NT2/D1 (cell line): Measurements from ENCODE around the gene DIAPH3.

Experiments
- DNase-seq: peaks from one replicate; pipeline ENCODE4 v3.0.0-alpha.2; 2011; ENCODE audit warnings: low read depth, low spot score
- H3K27me3 ChIP-seq: 2 replicates; pipeline ENCODE4 v1.6.0; 2011; ENCODE audit warnings: mild to moderate bottlenecking; ENCODE audit not compliant: insufficient read length, insufficient read depth
- H3K36me3 ChIP-seq: 2 replicates; pipeline ENCODE4 v1.6.1; 2011; ENCODE audit warnings: mild to moderate bottlenecking, low read length, mixed read lengths; ENCODE audit not compliant: insufficient read depth, insufficient read length
- H3K4me1 ChIP-seq: 2 replicates; pipeline ENCODE4 v1.5.1; 2011; ENCODE audit not compliant: insufficient read depth, insufficient read length
- H3K4me3 ChIP-seq: 2 replicates; pipeline ENCODE4 v1.5.1; 2011; ENCODE audit warnings: low read depth; ENCODE audit not compliant: insufficient read length
- H3K9ac ChIP-seq: 2 replicates; pipeline ENCODE4 v1.6.0; 2011; ENCODE audit warnings: low read depth; ENCODE audit not compliant: insufficient read length
- H3K9me3 ChIP-seq: 2 replicates; pipeline ENCODE4 v1.5.1; 2011; ENCODE audit warnings: mild to moderate bottlenecking, low read length; ENCODE audit not compliant: insufficient read depth
- SUZ12 ChIP-seq: IDR thresholded peaks from 2 replicates; pipeline ENCODE4 v1.6.1; 2011; ENCODE audit not compliant: insufficient read length, insufficient read depth; ENCODE audit errors: extremely low read depth
- YY1 ChIP-seq: IDR thresholded peaks from 2 replicates; pipeline ENCODE4 v1.6.1; 2011; ENCODE audit not compliant: insufficient read length, insufficient read depth
- ZNF274 ChIP-seq: IDR thresholded peaks from 2 replicates; pipeline ENCODE4 v1.6.1; 2011; ENCODE audit warnings: mild to moderate bottlenecking, low read depth, low read length

DIAPH3 gene

DNA sequence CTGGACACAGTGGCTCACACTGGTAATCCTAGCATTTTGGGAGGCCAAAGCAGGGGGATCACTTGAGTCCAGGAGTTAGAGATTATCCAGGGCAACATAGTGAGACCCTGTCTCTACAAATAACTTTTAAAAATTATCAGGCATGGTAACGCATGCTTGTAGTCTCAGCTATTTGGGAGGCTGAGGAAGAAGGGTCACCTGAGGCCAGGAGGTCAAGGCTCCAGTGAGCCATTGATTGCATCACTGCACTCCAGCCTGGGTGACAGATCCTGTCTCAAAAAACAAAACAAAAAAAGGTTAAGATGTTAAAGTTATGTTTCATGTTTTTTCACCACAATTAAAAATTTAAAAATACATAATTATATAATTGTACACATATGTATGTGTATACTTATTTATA lies 19.2 kb upstream of the DIAPH3 start:
- Histone ChIP-seq H3K36me3 (no peaks in the 10 kb centered on the region), H3K27me3 (no peaks in the 10 kb centered on the region), H3K4me1 (no peaks in the 10 kb centered on the region), H3K4me3 (no peak overlapping the region), H3K9me3 (no peaks in the 10 kb centered on the region), H3K9ac (no peak overlapping the region)
- no peak for DNase-seq
- TF ChIP-seq ZNF274, result no peak
- no peak for TF ChIP-seq YY1
- TF ChIP-seq SUZ12, result no peak

DNA sequence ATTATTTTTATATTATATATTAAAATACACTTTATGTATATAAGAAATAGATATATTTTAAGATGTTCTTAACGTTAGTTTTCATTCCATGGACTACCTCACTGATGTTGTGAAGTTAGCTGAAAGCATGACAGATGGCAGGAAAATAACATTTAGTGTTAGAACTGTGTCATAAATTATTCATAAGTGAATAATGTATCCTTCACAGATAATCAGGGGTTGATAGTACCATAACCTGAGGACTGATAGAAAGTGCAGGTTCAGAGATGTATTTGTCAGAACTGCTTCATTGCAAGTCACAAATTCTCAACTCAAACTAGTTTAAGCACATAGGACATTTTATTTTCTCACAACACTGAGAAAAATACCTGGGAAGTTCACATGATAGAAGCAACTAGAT lies 14.6 kb upstream of the DIAPH3 start:
- no peak overlapping the region for H3K4me3 ChIP-seq
- no peaks in the 10 kb centered on the region for H3K36me3 ChIP-seq
- no peaks in the 10 kb centered on the region for H3K4me1 ChIP-seq
- no peaks in the 10 kb centered on the region for H3K9me3 ChIP-seq
- H3K9ac ChIP-seq, result no peak overlapping the region
- no peak for DNase-seq
- TF ChIP-seq YY1 (no peak), SUZ12 (no peak), ZNF274 (no peak)
- H3K27me3 ChIP-seq, result no peaks in the 10 kb centered on the region

DNA sequence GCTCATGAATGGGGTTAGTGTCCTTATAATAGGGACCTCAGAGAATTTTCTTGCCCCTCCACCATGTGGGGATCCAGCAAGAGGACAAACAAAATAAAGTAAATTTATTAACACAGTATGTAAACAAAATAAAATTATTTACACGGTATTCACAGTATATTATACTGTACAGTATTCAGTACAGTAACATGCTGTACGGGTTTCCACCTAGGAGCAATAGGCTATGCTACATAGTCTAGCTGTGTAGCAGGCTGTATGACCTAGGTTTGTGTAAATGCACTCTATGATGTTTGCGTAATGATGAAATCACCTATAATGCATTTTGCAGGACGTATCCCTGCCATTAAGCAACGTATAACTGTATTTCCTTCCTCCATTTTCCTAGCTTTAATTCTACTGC lies 11.8 kb upstream of the DIAPH3 start:
- no peak for DNase-seq
- H3K4me1 ChIP-seq, result no peaks in the 10 kb centered on the region
- no peak overlapping the region for H3K4me3 ChIP-seq
- TF ChIP-seq SUZ12, result no peak
- H3K9ac ChIP-seq, result no peak overlapping the region
- no peaks in the 10 kb centered on the region for H3K36me3 ChIP-seq
- H3K9me3 ChIP-seq, result no peaks in the 10 kb centered on the region
- H3K27me3 ChIP-seq, result no peaks in the 10 kb centered on the region

DNA sequence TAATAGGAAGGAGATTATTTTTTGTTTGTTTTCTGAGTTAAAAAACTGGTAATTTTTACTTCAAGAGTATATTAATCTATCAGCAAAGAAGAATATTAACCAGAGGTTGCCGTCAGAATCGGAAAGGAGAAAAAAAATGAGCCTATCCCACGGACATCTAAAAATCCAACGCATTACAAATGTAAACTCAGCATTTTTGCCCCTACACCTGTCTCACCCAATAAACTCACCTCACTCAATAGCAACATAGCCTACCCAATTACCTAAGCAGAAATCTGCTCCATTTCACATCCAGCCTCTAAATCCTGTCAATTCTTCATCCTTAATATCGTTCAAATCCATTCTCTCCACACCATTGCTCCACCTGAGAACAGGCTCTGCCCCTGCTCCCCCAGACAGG lies 10.4 kb upstream of the DIAPH3 start:
- no peak for DNase-seq
- Histone ChIP-seq H3K9me3 (no peaks in the 10 kb centered on the region), H3K36me3 (no peaks in the 10 kb centered on the region), H3K4me3 (no peak overlapping the region), H3K27me3 (no peaks in the 10 kb centered on the region), H3K9ac (no peak overlapping the region), H3K4me1 (no peaks in the 10 kb centered on the region)
- TF ChIP-seq SUZ12 (no peak), YY1 (no peak), ZNF274 (no peak)

DNA sequence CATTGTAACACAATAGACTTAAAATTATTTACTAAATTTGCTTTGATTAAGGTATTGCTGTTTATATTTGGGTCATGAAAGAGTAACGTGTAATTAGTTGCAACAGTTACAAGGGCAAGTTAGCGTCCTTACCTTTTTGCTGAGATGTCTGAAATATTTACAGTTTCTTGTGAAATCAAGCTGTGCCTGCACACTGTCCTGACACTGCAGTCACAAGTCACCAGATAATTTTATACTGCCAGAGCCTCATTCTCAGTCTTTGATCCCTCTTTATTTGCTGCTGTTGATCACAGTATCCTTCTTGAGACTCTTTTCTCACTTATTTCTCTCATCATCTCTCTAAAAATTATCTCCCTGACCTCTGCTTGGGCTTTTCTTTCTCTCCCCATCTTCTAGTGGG lies 8.4 kb upstream of the DIAPH3 start:
- DNase-seq, result no peak
- no peak for TF ChIP-seq SUZ12
- TF ChIP-seq ZNF274, result no peak
- TF ChIP-seq YY1, result no peak
- H3K36me3 ChIP-seq, result no peaks in the 10 kb centered on the region
- H3K4me1 ChIP-seq, result no peaks in the 10 kb centered on the region
- no peak overlapping the region for H3K9ac ChIP-seq
- no peaks in the 10 kb centered on the region for H3K27me3 ChIP-seq
- H3K9me3 ChIP-seq, result no peaks in the 10 kb centered on the region
- no peak overlapping the region for H3K4me3 ChIP-seq

DNA sequence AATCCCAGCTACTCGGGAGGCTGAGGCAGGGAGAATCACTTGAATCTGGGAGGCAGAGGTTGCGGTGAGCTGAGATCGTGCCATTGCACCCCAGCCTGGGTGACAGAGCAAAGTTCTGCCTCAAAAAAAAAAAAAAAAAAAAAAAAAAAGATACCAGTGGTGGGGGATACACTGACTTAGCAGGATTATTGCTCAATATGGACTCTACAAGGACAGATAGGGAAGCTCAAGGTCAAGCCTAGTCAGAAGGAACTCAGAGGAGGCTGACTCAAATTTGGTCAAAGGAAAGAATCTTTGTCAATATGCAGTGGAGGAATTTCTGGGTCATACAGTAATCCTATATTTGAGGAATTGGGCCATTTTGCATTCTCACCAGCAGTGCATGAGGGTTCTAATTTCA lies 6.7 kb upstream of the DIAPH3 start:
- TF ChIP-seq YY1, result no peak
- no peak for DNase-seq
- Histone ChIP-seq H3K4me3 (no peak overlapping the region), H3K27me3 (no peaks in the 10 kb centered on the region), H3K9ac (no peak overlapping the region), H3K4me1 (no peaks in the 10 kb centered on the region), H3K9me3 (no peaks in the 10 kb centered on the region), H3K36me3 (no peaks in the 10 kb centered on the region)

DNA sequence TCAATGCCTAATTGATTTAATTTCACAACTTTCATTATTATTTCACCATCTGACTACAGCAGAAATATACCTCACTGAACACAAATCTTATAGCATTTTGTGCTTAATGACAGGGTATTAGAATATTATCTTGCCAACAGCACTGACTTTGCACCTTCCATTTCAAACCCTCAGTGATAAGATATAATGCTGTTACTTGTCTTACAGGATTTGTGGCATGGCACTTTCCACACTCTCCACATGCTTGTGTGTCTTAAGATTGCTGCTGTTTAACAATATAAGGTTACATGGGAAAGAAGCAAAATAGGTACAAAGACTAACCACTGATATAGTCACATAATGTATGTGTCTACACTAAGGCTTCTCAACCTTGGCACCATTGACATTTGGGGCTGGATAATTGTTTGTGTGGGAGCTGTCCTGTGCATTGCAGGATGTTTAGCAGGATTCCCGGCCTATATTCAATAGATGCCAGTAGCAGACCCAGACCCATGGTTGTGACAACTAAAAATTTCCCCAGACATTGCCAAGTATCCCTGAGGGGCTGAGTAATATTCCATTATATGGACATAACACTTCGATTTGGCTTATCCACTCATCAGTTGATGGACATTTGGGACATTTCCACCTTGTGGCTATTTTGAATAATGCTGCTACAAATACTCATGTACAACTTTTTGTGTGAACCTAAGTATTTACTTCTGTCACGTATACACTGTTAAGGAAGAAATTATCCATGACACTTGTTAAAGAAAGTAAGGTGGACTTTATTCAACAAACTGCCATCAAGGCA lies 5.7 kb upstream of the DIAPH3 start:
- no peak for TF ChIP-seq SUZ12
- TF ChIP-seq YY1, result no peak
- TF ChIP-seq ZNF274, result no peak
- Histone ChIP-seq H3K36me3 (no peaks in the 10 kb centered on the region), H3K9ac (no peak overlapping the region), H3K4me1 (no peaks in the 10 kb centered on the region), H3K9me3 (no peaks in the 10 kb centered on the region), H3K4me3 (no peak overlapping the region), H3K27me3 (no peaks in the 10 kb centered on the region)
- no peak for DNase-seq
